IPS DF 6.9 (cell line): ENCODE results near the gene ADORA2A.

ENCODE experiments used
- DNase-seq: peaks from one replicate; pipeline ENCODE4 v3.0.0-alpha.2; 2013; ENCODE audit warnings: low read depth, low spot score
- H3K27ac ChIP-seq: one replicate; pipeline ENCODE4 v1.5.1; 2013; ENCODE audit warnings: low read length, control low read depth
- H3K27me3 ChIP-seq: 2 replicates; pipeline ENCODE4 v1.6.1; 2013; ENCODE audit warnings: mild to moderate bottlenecking, low read length; ENCODE audit not compliant: control insufficient read depth, insufficient read depth
- H3K36me3 ChIP-seq: 2 replicates; pipeline ENCODE4 v1.6.1; 2013; ENCODE audit warnings: low read length; ENCODE audit not compliant: control insufficient read depth, insufficient read depth
- H3K4me1 ChIP-seq: 2 replicates; pipeline ENCODE4 v1.6.1; 2013; ENCODE audit warnings: low read length; ENCODE audit not compliant: control insufficient read depth, insufficient read depth
- H3K4me3 ChIP-seq: 2 replicates; pipeline ENCODE4 v1.5.1; 2013; ENCODE audit warnings: mild to moderate bottlenecking, low read length
- H3K9me3 ChIP-seq: 2 replicates; pipeline ENCODE4 v1.6.1; 2013; ENCODE audit warnings: low read length, inconsistent platforms; ENCODE audit not compliant: control insufficient read depth, insufficient read depth
- WGBS: extraction: QIAGEN DNeasy Blood & Tissue Kit; methylation state at CpG from one replicate; pipeline ENCODE4 v1.1.7; 2013; ENCODE audit warnings: mixed read lengths, missing lambda C conversion rate; ENCODE audit not compliant: insufficient read length, insufficient coverage; 5-methylcytosine and 5-hydroxymethylcytosine counted together

The ADORA2A gene

GRCh38 chr22:24392218-24392931, 35.0 kb upstream of the ADORA2A start:
- DNase-seq = no peak
- Histone ChIP-seq H3K36me3 (no peaks in the 10 kb centered on the region), H3K27ac (no peak overlapping the region), H3K9me3 (no peaks in the 10 kb centered on the region), H3K27me3 (no peaks in the 10 kb centered on the region), H3K4me3 (no peak overlapping the region), H3K4me1 (no peaks in the 10 kb centered on the region)
- WGBS = no CpG with 5 or more reads among the region's 4 CpGs

GRCh38 chr22:24393012-24393559, 34.3 kb upstream of the ADORA2A start:
- DNase-seq = no peak
- H3K9me3 ChIP-seq = no peaks in the 10 kb centered on the region
- no peaks in the 10 kb centered on the region for H3K4me1 ChIP-seq
- no CpG with 5 or more reads among the region's 2 CpGs for WGBS
- no peak overlapping the region for H3K4me3 ChIP-seq
- H3K27me3 ChIP-seq = no peaks in the 10 kb centered on the region
- no peaks in the 10 kb centered on the region for H3K36me3 ChIP-seq
- no peak overlapping the region for H3K27ac ChIP-seq

GRCh38 chr22:24393848-24394247, 33.6 kb upstream of the ADORA2A start:
- DNase-seq = no peak
- H3K36me3 ChIP-seq = no peaks in the 10 kb centered on the region
- no CpG with 5 or more reads among the region's 3 CpGs for WGBS
- no peaks in the 10 kb centered on the region for H3K9me3 ChIP-seq
- H3K27me3 ChIP-seq = no peaks in the 10 kb centered on the region
- no peak overlapping the region for H3K27ac ChIP-seq
- H3K4me1 ChIP-seq = no peaks in the 10 kb centered on the region
- H3K4me3 ChIP-seq = no peak overlapping the region

GRCh38 chr22:24394254-24394653, 33.1 kb upstream of the ADORA2A start:
- H3K36me3 ChIP-seq = no peaks in the 10 kb centered on the region
- no peaks in the 10 kb centered on the region for H3K9me3 ChIP-seq
- no peak for DNase-seq
- no peak overlapping the region for H3K27ac ChIP-seq
- no peaks in the 10 kb centered on the region for H3K4me1 ChIP-seq
- no peaks in the 10 kb centered on the region for H3K27me3 ChIP-seq
- no peak overlapping the region for H3K4me3 ChIP-seq
- WGBS = no CpG with 5 or more reads among the region's 2 CpGs

GRCh38 chr22:24398409-24398808, 29.0 kb upstream of the ADORA2A start:
- H3K27ac ChIP-seq = no peak overlapping the region
- no peak for DNase-seq
- H3K36me3 ChIP-seq = no peaks in the 10 kb centered on the region
- H3K27me3 ChIP-seq = no peaks in the 10 kb centered on the region
- no peaks in the 10 kb centered on the region for H3K9me3 ChIP-seq
- H3K4me1 ChIP-seq = no peaks in the 10 kb centered on the region
- no peak overlapping the region for H3K4me3 ChIP-seq

GRCh38 chr22:24400034-24400725, 27.2 kb upstream of the ADORA2A start:
- DNase-seq = no peak
- Histone ChIP-seq H3K9me3 (no peaks in the 10 kb centered on the region), H3K4me1 (no peaks in the 10 kb centered on the region), H3K4me3 (no peak overlapping the region), H3K27me3 (no peaks in the 10 kb centered on the region), H3K27ac (no peak overlapping the region), H3K36me3 (peaks cover 5% of the 10 kb centered on the region; the same call in 1 of the 2 replicates)
- WGBS = no CpG with 5 or more reads among the region's 8 CpGs

- Histone ChIP-seq H3K4me1 (no peaks in the 10 kb centered on the region), H3K9me3 (no peaks in the 10 kb centered on the region), H3K4me3 (no peak overlapping the region), H3K36me3 (peaks cover 5% of the 10 kb centered on the region; the same call in 1 of the 2 replicates), H3K27me3 (no peaks in the 10 kb centered on the region), H3K27ac (no peak overlapping the region)
- no peak for DNase-seq
- no CpG with 5 or more reads among the region's 9 CpGs for WGBS
These were observed 26.4 kb upstream of the ADORA2A start for GRCh38 chr22:24400726-24401596.

- no peak overlapping the region for H3K4me3 ChIP-seq
- H3K27me3 ChIP-seq = no peaks in the 10 kb centered on the region
- DNase-seq = no peak
- no peak overlapping the region for H3K27ac ChIP-seq
- H3K4me1 ChIP-seq = no peaks in the 10 kb centered on the region
- peaks cover 5% of the 10 kb centered on the region; the same call in 1 of the 2 replicates for H3K36me3 ChIP-seq
- WGBS = no CpG with 5 or more reads among the region's 5 CpGs
- H3K9me3 ChIP-seq = no peaks in the 10 kb centered on the region
These were observed 25.4 kb upstream of the ADORA2A start for GRCh38 chr22:24401931-24402367.

GRCh38 chr22:24402460-24403192, 24.8 kb upstream of the ADORA2A start:
- H3K4me1 ChIP-seq = no peaks in the 10 kb centered on the region
- WGBS = no CpG with 5 or more reads among the region's 3 CpGs
- no peak for DNase-seq
- H3K4me3 ChIP-seq = no peak overlapping the region
- H3K9me3 ChIP-seq = no peaks in the 10 kb centered on the region
- H3K36me3 ChIP-seq = peaks cover 7% of the 10 kb centered on the region; the same call in 1 of the 2 replicates
- H3K27me3 ChIP-seq = no peaks in the 10 kb centered on the region
- no peak overlapping the region for H3K27ac ChIP-seq
